Esophagus (tissue), 2 donors: ENCODE data around the gene PLA1A. TPM values are rescaled to one million over a fixed set of nuclear protein-coding genes. Genes with fewer than 3 reads are reported as not detected.

Experiments used
- H3K27ac ChIP-seq, 2 donors: one replicate each; pipeline ENCODE4 v1.5.1; 2013; ENCODE audit warnings: low read depth in 2 of 2, mild to moderate bottlenecking in 2 of 2, inconsistent platforms in 1 of 2, low read length in 1 of 2, moderate library complexity in 1 of 2
- H3K27me3 ChIP-seq, 2 donors: one replicate each; pipeline ENCODE4 v1.6.1; 2013; ENCODE audit warnings: low read length in 2 of 2, control low read depth in 1 of 2, mild to moderate bottlenecking in 1 of 2; ENCODE audit not compliant: insufficient read depth in 2 of 2, control insufficient read depth in 1 of 2
- H3K36me3 ChIP-seq, 2 donors: one replicate each; pipeline ENCODE4 v1.6.1; 2013; ENCODE audit warnings: low read length in 1 of 2; ENCODE audit not compliant: control insufficient read depth in 2 of 2, insufficient read depth in 2 of 2
- H3K4me1 ChIP-seq, 2 donors: one replicate each; pipeline ENCODE4 v1.6.1; 2013; ENCODE audit warnings: low read length in 1 of 2; ENCODE audit not compliant: control insufficient read depth in 2 of 2, insufficient read depth in 2 of 2
- H3K4me3 ChIP-seq, 2 donors: one replicate each; pipeline ENCODE4 v1.5.1; 2013; ENCODE audit warnings: low read length in 2 of 2, mild to moderate bottlenecking in 2 of 2, low read depth in 1 of 2, moderate library complexity in 1 of 2
- H3K9me3 ChIP-seq, 2 donors: one replicate each; pipeline ENCODE4 v1.6.1; 2013; ENCODE audit warnings: mild to moderate bottlenecking in 2 of 2, low read depth in 1 of 2, low read length in 1 of 2, moderate library complexity in 1 of 2; ENCODE audit not compliant: control insufficient read depth in 2 of 2, insufficient read depth in 1 of 2
- WGBS, 2 donors: extraction: QIAGEN DNeasy Blood & Tissue Kit; methylation state at CpG; one replicate each; pipeline ENCODE4 v1.1.7; 2013; 5-methylcytosine and 5-hydroxymethylcytosine counted together
- polyA plus RNA-seq, 2 donors: library from polyadenylated mRNA; stranded (reverse); fragments of 200-250 nt; gene quantifications; one replicate each; pipeline ENCODE4 v1.2.3, GENCODE V29; 2013
- donor health status: healthy with polysubstance abuse.
- donor health status: Bipolar disorder and iron deficiency.

The PLA1A gene
- polyA plus RNA-seq, 2 donors = 0.10 to 1.1 TPM

GRCh38 chr3:119642746-119643473 lies 45.2 kb downstream of the PLA1A start:
- Histone ChIP-seq H3K4me1 (peaks cover 0 to 4% of the 10 kb centered on the region in 2 donors), H3K27ac (no peak overlapping the region), H3K4me3 (no peak overlapping the region), H3K27me3 (no peaks in the 10 kb centered on the region), H3K9me3 (no peaks in the 10 kb centered on the region), H3K36me3 (peaks cover 0 to 3% of the 10 kb centered on the region in 2 donors)
- WGBS, 2 donors = 71 to 79% methylated on average over 5 of the region's 5 CpGs

DNA sequence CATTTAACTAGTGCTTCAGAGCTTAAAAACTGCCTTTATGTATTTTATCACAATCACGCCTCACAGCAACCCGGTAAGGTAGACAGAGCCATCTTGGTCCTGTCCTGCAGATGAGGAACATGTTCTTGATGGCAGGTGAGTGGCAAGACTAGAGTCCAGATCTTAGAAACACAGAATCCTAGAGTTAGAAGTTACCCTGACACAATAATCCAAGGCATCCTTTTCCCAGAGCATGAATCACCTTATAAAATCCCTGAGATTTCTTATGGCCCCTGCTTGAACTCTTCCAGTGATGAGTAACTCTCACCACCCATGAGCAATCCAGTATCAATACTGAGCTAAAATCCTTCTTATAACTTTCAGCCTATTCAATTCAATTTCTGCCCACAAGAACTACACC lies 45.8 kb downstream of the PLA1A start:
- H3K9me3 ChIP-seq = no peaks in the 10 kb centered on the region
- 90 to 91% methylated on average over 2 of the region's 2 CpGs for WGBS, 2 donors
- peak overlapping the region in 1 of 2 donors; percentile 9 for H3K27ac ChIP-seq
- H3K27me3 ChIP-seq = no peaks in the 10 kb centered on the region
- H3K4me3 ChIP-seq = no peak overlapping the region
- peaks cover 0 to 8% of the 10 kb centered on the region in 2 donors for H3K36me3 ChIP-seq
- peaks cover 0 to 4% of the 10 kb centered on the region in 2 donors for H3K4me1 ChIP-seq

- Histone ChIP-seq H3K4me3 (no peak overlapping the region), H3K4me1 (no peaks in the 10 kb centered on the region), H3K27ac (no peak overlapping the region), H3K27me3 (no peaks in the 10 kb centered on the region), H3K36me3 (peaks cover 0 to 8% of the 10 kb centered on the region in 2 donors), H3K9me3 (no peaks in the 10 kb centered on the region)
- WGBS, 2 donors = 86 to 100% methylated on average over 1 of the region's 1 CpG
These were observed 46.8 kb downstream of the PLA1A start for GRCh38 chr3:119644481-119644880.

DNA sequence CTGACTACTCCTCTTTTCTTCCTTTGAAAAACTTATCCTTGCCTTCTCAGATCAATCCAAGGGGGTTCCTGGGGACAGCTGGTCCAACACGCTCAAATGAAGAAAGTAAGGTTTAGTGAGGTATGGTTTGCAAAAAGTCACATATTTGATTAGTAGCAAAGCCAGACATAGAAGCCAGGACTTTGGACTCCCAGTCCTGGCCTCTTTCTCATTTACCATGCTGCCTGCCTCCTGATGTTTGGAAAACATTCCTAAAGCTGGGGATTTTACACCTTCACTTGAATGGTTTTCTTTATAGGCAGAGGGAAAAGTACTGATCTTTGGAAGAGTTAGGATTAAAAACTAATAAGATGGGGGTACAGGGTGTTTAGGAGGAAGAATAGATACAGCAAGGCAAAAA lies 48.1 kb downstream of the PLA1A start:
- WGBS, 2 donors = 88 to 91% methylated on average over 1 of the region's 1 CpG
- H3K27ac ChIP-seq = no peak overlapping the region
- no peaks in the 10 kb centered on the region for H3K4me1 ChIP-seq

GRCh38 chr3:119647171-119647570 lies 49.5 kb downstream of the PLA1A start:
- Histone ChIP-seq H3K4me3 (no peak overlapping the region), H3K27ac (no peak overlapping the region), H3K36me3 (peaks cover 0 to 5% of the 10 kb centered on the region in 2 donors), H3K4me1 (no peaks in the 10 kb centered on the region), H3K9me3 (no peaks in the 10 kb centered on the region), H3K27me3 (no peaks in the 10 kb centered on the region)
- 72 to 84% methylated on average over 2 of the region's 2 CpGs for WGBS, 2 donors

More for the DNA sequence above, 48.1 kb downstream of the PLA1A start:
- H3K4me3 ChIP-seq = no peak overlapping the region
- no peaks in the 10 kb centered on the region for H3K27me3 ChIP-seq
- H3K36me3 ChIP-seq = peaks cover 0 to 8% of the 10 kb centered on the region in 2 donors
- H3K9me3 ChIP-seq = no peaks in the 10 kb centered on the region

- 63 to 69% methylated on average over 12 of the region's 12 CpGs for WGBS, 2 donors
- no peak overlapping the region for H3K4me3 ChIP-seq
- no peaks in the 10 kb centered on the region for H3K9me3 ChIP-seq
- H3K27me3 ChIP-seq = no peaks in the 10 kb centered on the region
- no peaks in the 10 kb centered on the region for H3K4me1 ChIP-seq
- H3K27ac ChIP-seq = peak overlapping the region; percentile 27 to 56
- H3K36me3 ChIP-seq = peaks cover 0 to 5% of the 10 kb centered on the region in 2 donors
These were observed 50.3 kb downstream of the PLA1A start for GRCh38 chr3:119647843-119648575.

DNA sequence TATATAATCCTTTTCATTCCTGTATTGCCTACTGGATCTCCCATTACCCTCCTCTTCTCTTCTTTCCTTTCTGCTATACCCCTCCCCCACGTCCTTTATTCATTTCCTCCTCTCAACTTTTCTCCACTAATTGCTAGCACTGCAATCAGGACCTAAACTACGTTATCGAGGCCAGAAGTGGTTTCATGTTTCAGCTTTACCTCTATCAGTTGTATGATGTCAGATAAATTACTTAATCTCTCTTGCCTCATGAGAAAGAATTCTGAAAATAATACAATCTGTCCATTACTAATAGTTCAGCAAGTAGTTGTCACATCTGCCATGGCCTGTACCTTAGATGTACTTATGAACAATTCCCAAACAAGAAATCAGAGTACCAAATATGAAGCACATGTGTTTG lies 52.1 kb downstream of the PLA1A start:
- Histone ChIP-seq H3K9me3 (no peaks in the 10 kb centered on the region), H3K36me3 (peaks cover 0 to 5% of the 10 kb centered on the region in 2 donors), H3K4me3 (no peak overlapping the region), H3K27me3 (no peaks in the 10 kb centered on the region), H3K4me1 (no peaks in the 10 kb centered on the region), H3K27ac (no peak overlapping the region)
- 46 to 58% methylated on average over 3 of the region's 3 CpGs for WGBS, 2 donors

DNA sequence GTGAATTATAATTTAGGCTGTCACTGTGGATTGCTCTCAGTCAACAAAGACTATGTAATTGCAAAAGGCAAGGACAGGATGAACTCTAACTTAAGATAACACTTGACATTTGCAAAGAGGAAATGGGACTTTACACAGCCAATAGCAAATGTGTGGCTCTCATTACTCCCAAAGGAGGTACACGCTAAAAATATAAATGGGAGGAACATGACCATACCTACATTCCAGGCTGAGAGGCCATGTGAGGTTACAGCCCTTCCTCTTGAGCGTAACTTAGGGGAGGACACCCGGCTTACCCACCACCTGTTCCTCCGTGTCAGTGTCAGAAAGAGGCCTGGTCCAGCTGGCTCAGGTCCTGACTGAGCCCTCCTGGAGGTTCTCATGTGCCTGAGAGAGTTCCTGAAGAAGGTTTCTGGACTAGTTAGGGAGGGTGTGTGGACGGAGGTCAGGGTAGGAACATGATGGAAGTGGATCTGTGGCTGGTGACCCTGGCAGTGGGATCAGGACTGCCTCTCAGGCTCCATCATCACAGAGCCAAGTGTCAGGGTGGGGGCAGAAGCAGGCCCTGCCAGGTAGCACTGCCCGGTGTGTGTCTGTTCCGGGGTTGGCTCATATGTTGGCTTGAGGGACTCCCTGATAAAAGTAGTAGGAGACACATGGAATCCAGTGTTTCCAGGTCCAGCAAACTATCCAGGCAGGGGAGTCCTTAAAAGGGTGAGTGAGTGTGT lies 54.8 kb downstream of the PLA1A start:
- H3K4me1 ChIP-seq = no peaks in the 10 kb centered on the region
- H3K9me3 ChIP-seq = no peaks in the 10 kb centered on the region
- H3K4me3 ChIP-seq = no peak overlapping the region
- H3K27ac ChIP-seq = peak overlapping the region; percentile 21 to 60
- H3K27me3 ChIP-seq = no peaks in the 10 kb centered on the region
- WGBS, 2 donors = 77% methylated on average over 7 of the region's 7 CpGs
- peaks cover 0 to 5% of the 10 kb centered on the region in 2 donors for H3K36me3 ChIP-seq

- Histone ChIP-seq H3K36me3 (no peaks in the 10 kb centered on the region), H3K4me1 (no peaks in the 10 kb centered on the region), H3K9me3 (no peaks in the 10 kb centered on the region), H3K27ac (no peak overlapping the region), H3K4me3 (no peak overlapping the region), H3K27me3 (no peaks in the 10 kb centered on the region)
- WGBS, 2 donors = 39 to 40% methylated on average over 2 of the region's 2 CpGs
These were observed 56.2 kb downstream of the PLA1A start for GRCh38 chr3:119653876-119654275.
